NCI-H2196 (cell line): Measurements from ENCODE around the gene EIF1AD.

Experiments
- DNase-seq: peaks from one replicate; lab custom pipeline; 2025; ENCODE audit not compliant: unreplicated experiment; lab: John Stamatoyannopoulos, UW

The EIF1AD gene

DNA sequence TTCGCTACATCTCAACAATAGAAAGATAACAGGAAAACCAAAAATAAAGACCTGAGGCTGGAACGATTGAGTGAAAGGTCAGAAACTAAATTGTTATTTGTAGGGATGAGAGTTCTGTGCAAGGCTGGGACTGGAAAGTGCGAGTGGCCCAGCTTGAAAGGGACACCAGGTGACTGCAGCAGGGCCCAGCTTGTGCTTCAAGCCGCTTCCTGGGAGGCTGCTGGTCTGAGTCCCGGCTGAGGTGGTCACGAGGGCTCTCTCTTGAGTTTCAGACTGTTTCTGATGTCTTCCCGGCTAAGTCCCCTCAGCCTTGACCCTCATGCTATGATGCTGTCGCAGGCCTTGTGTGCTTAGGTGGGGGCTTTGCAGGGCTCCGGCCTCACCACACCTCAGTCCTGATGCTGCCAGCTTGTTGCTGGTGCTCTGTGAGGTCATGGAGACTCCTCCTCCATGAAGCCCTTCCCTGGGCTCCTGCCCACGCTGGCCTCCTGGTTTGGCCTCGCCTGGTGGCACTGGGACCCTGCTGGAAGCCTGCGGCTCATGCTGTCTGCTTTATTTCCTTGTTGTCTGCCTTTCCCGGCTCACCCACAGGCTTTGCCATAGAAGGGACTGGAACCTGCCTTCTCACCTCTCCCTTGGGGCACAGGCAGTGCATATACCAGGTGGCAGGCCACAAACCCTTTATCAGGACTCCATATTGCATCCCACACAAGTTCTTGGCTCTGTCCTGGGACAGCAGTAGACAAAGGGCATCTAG, 4.4 kb upstream of the EIF1AD start:
- DNase-seq = no peak

DNA sequence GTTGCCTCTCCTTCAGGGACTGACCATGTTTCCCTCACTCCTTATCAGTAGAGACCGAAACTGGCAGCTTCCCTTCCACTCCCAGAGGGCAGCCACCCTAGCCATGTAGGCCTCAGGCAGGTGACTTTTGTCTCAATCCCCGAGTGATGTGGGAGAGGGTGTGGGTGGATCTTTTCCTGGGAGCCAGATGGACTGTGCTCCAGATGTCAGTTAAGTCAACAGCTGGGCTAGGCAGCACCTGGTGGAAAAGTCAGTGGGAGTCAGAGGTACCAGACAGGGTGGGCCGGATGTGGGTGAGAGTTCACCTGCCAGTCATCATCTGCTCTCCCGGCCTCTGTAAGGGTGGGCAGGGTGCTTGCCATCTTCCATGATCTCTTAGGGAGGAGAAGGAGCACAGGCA, 2.2 kb upstream of the EIF1AD start:
- DNase-seq = no peak

DNA sequence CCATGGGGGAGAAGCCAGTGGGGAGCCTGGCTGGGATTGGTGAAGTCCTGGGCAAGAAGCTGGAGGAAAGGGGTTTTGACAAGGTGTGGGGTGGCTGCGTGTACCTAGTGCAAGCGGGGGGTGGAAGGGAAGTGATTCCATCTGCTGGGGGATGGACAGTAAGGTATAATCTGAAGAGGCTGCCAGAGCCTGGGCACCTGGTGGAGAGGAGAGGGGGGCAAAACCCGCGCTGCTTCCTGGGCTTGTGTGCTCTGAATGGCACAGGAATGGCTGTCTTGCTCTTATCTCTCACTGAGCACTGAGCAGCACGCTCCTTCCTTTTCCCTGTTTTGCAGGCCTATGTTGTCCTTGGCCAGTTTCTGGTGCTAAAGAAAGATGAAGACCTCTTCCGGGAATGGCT, 1.3 kb upstream of the EIF1AD start:
- DNase-seq = peak; percentile 7

DNA sequence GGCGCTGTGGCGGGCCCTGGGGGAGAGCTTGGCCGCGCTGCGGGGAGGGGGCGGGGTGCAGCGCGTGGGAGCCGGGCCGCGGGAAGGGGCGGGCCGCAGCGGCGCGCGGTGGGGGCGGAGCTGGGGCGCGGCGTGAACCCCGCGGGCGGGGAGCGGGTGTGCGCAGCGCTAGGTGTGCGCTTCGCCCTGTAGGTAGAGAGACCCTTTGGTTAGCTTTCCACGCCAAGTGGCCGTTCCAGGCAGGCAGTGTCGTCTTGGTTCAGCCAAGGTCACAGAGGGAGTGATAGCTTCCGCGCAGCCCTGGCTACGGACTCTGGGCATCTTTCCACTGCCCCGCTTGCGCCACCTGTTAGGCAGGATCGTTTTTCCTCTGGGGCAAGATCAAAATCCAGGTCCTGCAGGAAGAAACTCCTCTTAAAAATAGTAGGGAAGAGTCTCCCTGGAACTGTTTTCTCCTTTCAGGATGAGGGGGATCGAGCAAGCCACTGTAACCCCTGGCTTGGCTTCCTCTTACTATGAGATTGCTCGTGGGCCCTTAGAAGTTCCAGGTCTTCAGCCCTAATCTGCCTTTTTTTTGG, 780 bp upstream of the EIF1AD start:
- peak; percentile 53 for DNase-seq

DNA sequence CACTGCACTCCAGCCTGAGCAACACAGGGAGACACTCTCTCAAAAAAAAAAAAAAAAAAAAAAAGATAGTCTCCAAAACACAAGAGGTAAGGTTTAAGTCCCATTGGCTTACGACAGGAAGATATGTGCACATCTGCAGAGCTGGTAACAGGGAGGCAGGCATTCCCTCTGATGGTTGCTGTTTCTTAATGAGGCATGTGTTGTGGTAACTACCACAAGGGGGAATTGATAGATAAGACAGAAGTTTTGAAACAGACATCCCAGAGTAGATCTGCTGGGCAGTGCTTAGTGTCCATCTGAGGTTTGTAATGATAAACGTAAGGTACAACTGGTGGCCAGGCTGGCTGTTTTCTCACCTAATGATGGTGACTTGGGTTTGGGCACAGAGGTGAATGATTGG, 4.7 kb downstream of the EIF1AD start:
- DNase-seq = no peak

DNA sequence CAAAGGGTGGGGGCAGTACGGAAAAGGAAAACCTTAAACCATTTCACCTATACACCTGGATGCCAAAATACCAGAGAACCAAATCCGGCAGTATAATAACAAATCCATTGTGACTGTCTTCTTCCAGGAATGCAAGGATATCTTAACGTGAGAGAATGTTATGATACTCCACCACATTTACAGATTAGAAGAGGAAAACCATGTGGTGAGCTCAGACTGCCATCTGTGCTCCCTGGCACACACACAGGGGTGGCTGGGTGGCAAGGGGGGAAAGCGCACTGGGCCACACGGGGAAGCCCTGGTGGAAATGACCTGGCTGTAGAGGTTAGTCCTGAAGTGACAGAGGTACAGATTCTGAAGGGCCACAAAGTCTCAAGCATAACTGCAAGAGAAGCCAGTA, 9.9 kb downstream of the EIF1AD start:
- DNase-seq = no peak

DNA sequence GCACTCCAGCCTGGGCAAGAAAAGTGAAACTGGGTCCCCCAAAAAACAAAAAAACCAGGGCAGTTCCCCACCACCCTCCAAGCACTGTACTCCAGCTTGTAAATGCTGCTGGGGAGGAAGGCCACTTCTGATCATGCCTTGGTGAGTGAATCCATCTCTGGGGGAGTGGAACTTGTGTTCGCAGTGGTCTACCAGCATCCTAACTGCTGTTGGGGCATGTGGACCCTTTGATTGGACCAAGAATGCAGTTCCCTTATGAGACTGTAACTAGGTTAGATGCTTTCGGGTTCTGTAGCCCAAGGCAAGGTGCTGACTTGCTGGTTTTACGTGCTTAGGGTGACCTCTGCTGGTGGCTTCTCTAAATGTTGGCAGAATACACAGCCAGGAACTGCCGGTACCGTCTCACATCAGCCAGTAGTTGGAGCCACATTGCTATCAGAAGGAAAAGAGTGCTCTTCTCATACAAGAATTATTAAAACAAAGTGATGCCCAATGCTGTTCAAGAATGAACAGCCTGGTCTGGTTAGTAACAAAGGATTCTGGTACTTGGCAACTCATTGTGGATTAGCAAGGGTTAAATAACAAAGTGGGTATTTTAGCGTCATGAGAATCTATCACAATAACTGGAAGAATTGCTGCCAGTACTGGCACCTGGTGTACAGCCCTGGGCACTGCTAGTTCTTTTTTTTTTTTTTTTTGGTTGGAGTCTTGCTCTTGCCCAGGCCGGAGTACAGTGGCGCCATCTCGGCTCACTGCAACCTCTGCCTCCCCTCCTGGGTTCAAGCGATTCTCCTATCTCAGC, 13.0 kb downstream of the EIF1AD start:
- peak; percentile 88 for DNase-seq

DNA sequence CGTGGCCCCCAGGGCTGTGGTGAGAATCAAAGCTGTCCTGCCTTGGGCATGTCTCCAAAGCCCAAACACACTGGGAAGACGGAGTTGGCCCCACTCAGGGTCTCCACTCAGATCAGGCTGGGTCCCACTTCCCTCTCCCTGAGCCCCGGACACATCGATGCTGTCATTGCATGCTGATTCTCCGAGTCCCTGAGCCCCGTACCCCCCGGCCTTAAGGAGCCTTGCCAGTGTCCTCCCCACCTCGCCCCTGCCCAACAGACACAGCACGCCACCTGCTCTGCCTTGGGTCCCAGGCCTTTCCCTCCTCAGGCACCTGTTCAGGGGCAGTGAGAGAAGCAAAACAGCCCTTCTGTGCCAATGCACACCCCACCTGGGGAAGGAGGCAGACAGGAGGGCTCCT, 14.6 kb downstream of the EIF1AD start:
- DNase-seq = no peak

DNA sequence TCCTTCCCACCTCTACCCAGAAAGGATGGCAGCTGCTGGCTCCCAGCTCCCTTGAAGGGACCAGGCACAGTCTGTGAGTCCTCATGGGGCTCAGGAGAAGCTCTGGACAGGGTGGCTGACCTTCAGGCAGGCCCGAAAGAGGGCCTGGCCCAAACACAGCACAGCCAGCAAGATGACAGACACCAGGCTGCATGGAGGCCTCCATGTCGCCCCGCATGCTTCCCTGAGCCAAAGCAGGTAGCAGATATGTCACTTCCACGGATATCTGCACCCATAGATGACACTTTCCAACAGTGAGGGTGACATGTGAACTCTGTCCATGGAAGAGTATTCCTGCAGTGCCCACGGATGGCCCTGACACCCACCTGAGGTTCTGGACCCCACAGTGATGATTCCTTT, 18.4 kb downstream of the EIF1AD start:
- no peak for DNase-seq

DNA sequence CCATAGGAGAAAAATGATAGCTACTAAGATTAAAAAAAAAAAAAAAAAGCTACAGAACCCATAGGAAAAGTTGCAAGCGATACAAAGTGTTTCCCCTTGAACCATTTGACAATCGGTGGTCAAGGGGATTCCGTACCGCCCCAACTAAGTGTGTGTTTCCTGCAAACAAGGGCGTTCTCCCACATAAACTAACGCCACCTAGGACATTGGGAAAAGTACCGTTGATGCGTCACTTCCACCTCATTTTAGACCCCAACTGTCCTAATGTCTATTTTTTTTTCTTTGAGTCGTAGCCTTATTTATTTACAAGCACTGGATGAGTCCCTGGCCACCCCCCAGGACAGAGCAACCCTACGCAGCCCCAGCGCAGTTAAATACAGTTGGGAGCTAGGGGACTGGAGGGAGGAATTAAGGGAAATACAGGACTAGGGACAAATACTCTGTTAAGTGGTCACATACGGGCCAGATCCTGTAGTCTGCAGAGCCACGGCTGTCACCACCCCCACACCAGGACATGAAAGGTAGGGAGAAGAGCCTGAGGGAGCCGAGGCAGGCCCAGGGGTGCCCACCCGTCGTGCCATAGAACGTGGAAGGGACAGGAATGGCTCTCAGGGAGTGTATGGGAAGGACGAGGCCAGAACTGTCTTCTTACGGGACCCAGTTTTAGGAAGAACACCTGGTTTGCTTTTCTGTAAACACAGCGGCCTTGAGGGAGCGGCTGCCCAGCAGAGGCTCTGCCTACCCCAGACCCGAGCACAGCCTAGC, 19.0 kb downstream of the EIF1AD start:
- no peak for DNase-seq

DNA sequence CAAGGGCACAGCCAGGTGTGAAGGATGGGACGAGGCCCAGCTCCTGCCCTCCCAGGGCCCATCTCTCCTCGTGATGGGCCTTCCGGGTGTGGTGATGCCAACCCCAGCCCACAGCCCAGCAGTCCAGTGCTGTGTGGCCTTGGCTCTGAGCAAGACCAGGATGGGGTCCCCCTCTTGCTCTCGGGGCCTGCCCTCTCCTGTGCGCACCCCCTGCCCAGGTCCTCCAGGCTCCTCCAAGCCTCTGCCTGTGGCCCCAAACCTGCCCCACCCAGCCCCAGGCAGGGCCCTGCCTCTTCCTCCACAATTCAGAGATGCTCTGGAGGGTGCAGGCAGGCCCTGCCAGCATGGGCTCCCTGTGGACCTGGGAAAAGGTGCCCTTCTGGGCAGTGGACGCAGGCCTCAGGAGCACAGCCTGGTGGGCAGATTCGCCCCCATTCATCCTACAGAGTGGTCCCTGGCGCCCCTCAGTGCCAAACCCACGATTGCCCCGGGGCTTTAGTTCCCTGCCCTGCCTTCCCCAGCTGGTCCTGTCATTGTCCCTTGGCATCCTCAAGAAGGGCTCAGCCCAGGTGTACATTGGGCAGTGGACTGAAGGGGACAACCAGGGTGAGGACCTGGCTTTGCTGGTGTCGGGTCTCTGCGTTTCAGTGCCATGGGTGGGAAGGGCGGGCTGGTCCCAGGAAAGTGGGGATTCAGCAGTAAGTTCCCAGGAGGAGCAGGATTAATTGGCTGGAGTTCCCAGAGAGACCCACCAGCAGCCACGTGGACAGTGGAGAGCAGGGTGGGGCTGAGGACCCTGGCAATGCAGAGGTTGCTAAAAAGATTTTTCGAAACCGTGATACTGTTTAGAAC, 19.8 kb downstream of the EIF1AD start:
- DNase-seq = no peak

DNA sequence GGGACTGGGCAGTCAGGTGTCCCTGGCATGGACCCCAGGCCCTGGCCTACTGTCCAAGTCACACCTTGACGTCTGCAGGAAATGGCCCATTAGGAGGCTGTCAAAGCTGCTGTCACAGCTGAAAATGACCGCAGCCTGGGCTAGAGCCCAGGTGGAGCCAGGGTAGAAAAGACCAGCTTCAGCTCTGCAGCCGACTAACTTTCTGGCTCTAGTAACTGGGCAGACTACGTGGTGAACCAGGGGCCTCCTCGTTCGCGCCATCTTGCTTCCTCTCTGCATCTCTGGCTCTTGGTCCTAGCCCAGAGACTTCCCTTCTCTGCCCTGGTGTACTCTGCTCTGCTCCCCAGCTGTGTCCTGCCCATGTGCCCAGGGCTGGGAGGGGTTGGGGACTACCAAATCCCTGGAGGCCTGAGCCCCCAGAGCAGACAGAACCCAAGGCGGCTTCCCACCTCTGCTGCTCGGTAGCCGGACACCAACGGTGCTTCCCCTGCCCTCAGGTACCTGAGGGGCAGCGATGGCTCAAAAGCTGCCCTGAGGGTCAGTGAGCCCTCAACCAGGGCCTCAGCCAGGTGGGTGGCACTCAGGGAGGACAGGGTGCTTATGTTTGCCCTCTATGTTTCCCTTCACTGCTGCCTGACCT, 20.7 kb downstream of the EIF1AD start:
- DNase-seq = no peak

DNA sequence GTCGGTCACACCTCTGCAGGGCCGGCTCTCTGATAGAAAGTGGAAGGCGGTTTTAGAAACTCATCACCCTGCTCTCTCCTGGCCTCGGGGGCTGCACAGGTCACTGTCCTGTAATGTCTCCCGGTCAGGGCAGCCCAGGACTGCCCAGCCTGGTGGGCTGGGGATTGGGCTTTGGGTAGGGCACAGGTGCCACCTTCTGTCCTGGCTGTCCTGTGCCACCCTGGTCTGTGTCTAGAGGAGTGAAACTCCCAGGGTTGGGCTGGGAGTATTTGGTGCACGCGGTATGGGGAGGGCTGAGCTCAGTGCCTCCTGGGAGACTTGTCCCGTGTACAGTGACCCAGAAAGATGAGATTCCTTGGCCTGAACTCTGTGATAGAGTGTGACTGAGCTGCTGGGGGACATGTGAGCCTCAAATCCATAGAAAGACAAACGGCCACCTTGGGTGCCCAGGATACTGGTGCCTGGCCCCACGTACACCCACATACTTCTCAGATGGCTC, 22.6 kb downstream of the EIF1AD start:
- no peak for DNase-seq

DNA sequence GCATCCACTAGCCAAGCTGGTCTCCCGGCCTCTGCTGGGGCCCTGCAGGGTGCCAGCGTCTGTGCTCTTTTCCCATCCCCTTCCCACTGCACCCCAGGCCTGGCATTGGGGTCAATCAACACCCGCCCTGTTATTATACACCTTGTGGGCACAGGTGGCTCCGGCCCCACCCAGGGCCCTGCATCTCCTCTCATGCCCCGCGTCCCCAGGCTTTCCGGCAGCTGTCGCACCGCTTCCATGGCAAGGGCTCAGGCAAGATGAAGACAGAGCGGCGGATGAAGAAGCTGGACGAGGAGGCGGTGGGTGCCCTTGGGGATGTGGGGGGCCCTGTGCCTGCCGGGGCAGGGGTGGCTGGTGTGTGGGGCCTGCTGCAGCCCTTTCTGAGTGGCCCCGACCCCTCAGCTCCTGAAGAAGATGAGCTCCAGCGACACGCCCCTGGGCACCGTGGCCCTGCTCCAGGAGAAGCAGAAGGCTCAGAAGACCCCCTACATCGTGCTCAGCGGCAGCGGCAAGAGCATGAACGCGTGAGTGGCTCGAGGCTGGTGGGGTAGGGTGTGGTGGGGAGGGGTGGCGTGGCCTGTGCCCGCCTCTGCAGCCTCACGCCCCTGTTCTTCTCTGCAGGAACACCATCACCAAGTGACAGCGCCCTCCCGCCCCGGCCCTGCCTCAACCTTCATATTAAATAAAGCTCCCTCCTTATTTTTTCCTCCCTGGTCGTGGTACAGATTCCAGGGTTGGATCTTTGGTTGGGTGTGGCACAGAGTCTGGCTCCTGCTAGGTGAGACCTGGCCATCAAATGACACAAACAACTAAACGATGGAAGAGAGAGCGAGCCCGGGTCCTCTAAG, 23.3 kb downstream of the EIF1AD start:
- no peak for DNase-seq

DNA sequence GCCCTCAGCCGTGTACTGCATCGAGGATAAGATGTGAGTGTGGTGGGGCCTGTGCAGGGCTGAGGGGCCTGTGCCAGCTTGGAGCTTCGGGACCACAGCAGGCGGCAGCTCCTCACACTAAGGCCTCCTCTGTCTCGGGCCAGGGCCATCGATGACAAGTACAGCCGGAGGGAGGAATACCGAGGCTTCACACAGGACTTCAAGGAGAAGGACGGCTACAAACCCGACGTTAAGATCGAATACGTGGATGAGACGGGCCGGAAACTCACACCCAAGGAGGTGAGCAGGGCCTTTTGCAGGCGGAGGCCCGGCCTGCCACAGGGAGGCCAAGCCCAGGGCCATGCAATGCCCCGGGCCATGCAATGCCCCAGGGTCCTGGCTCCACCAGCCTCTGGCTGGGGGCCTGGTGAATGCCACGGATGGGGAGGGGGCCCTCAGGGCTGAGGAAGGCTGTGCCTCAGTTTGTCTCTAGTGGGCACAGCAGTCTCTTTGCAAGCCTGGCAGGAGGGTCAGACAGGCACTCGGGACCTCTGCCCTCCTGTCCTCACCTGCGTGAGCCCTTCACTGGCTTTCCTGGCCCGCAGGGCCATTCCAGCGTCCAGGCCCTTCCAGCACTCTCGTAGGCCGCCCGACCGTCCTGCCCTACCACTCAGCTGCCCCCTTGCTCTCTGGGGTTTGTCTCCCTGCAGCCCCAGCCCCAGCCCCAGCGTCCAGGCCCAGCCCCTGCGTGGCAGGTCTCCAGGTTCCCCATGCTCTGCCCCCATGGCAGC, 24.2 kb downstream of the EIF1AD start:
- DNase-seq = no peak

DNA sequence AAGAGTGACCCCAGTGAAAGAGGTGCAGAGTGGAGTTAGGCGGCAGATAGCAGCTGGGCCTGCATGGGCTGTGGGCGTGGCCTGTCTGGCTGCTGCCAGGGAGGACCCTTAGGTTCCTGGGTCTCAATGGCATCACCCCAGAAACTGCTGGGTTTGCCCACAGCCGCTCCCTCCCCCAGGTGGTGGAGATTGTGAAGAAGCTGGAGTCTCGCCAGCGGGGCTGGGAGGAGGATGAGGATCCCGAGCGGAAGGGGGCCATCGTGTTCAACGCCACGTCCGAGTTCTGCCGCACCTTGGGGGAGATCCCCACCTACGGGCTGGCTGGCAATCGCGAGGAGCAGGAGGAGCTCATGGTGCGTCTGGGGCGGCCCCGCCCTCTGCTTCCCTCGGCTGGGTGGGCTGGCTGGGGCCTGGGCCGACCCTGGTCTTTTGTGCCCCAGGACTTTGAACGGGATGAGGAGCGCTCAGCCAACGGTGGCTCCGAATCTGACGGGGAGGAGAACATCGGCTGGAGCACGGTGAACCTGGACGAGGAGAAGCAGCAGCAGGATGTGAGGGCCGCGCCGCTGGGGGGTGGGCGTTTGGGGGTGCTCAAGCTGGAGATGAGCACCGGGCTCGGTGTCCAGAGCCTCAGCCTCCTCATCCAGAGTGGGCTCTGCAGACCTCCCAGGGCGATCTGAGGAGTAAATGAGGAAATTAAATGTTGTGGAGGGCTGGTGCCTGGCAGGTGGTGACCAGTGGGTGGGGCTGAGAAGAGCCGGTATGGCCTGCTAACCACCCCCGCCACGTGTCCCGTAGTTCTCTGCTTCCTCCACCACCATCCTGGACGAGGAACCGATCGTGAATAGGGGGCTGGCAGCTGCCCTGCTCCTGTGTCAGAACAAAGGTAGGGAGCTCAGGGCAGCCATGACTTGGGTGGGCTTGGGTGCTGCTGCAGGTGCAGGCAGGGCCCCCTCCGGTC, 25.5 kb downstream of the EIF1AD start:
- DNase-seq = no peak

DNA sequence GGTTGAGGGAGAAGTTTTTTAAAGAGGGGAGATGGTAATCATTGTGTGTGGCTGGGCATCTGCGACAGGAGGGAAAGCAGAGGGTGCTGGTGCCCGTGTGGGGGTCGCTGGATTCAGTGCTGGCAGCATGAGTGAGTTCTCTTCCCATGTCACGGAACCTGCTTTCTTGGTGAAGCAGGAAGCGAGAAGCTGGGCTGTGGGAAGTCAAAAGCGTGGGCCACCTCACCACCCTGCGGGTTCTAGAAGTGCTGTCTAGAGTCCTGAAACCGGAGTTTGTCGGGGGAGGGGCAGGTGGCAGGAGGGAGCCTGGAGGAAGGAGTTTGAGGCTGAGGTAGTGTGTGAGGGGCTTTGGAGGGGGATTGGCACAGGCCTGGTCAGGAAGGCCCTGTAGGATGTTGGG, 26.2 kb downstream of the EIF1AD start:
- no peak for DNase-seq
